Fibroblast of lung (primary cell): ENCODE data around the gene KRTCAP2.

Source experiments
- EZH2 ChIP-seq: IDR thresholded peaks from 2 replicates; pipeline ENCODE4 v1.5.1; 2012; ENCODE audit warnings: low read length, control low read depth, mild to moderate bottlenecking; ENCODE audit errors: missing control alignments
- TF ChIP-seq, protein P1 (sequence below), 2 donors: IDR thresholded peaks in 1 of 2; conservative IDR thresholded peaks in 1 of 2; 1 replicate in 1 of 2; 2 replicates in 1 of 2; pipeline ENCODE4 v1.5.1; 2011 to 2012; ENCODE audit warnings: low read length in 2 of 2, control low read depth in 1 of 2, inconsistent platforms in 1 of 2, low read depth in 1 of 2, mild to moderate bottlenecking in 1 of 2

DNA sequence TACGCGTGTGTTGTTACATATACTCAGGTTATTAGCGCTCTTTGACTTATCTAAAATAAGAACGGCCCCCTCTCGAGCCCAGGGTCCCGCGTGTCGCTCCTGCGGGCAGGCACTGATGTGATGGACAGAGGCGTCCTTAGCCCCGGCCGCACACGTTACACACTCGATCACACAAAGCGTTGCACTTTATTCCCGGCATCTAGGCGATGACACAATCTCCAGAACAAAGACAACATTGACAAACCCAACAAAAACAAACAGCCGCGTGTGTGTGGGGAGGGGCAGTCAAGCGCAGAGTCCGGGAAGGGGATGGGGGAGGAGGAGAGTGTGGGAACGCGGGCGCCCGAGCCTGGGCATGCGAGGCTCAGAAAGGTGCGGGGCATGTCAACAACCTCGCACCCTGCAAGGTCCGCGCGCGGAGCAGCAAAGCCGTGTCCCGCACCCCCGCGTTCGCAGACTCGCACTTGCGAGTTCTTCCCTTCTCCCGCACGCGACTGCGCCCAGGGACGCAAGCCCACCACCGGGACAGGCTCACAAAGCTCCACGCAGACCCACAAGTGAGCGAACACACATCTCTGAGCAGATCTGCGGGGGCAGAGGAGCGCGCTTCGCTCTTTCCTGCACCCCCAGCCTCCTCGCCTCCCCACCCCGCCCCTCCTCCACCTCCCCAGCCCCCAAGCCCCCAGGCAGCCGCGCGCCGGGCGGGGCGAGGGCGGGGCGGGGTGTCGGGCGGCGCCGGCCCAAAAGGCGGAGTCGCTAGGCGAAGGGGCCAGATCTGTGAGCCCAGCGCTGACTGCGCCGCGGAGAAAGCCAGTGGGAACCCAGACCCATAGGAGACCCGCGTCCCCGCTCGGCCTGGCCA is 45.8 kb downstream of the KRTCAP2 start, which contains the start of gene EFNA1:
- TF ChIP-seq, protein P1, sequence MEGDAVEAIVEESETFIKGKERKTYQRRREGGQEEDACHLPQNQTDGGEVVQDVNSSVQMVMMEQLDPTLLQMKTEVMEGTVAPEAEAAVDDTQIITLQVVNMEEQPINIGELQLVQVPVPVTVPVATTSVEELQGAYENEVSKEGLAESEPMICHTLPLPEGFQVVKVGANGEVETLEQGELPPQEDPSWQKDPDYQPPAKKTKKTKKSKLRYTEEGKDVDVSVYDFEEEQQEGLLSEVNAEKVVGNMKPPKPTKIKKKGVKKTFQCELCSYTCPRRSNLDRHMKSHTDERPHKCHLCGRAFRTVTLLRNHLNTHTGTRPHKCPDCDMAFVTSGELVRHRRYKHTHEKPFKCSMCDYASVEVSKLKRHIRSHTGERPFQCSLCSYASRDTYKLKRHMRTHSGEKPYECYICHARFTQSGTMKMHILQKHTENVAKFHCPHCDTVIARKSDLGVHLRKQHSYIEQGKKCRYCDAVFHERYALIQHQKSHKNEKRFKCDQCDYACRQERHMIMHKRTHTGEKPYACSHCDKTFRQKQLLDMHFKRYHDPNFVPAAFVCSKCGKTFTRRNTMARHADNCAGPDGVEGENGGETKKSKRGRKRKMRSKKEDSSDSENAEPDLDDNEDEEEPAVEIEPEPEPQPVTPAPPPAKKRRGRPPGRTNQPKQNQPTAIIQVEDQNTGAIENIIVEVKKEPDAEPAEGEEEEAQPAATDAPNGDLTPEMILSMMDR (conservative IDR thresholded peaks at IDR 0.05 in 1 of 2, IDR thresholded peaks at IDR 0.05 in 1 of 2; ENCODE audit: low read depth in 1 of 2, low read length in 2 of 2): no peak
- TF ChIP-seq EZH2: peak; percentile 97
